Common myeloid progenitor, CD34-positive (primary cell): ENCODE data around the gene TXNL1. TPM values are rescaled to one million over a fixed set of nuclear protein-coding genes. Genes with fewer than 3 reads are reported as not detected.

Source experiments
- CTCF ChIA-PET: fragments of 350-600 bp; sonication (Branson Sonifier 250); formaldehyde crosslinking; loops from one replicate; lab custom pipeline; 2021; ENCODE audit warnings: antibody characterized with exemption; lab: Charles Lee
- POLR2A ChIA-PET: fragments of 350-600 bp; sonication (Branson Sonifier 250); formaldehyde crosslinking; loops from one replicate; lab custom pipeline; 2021; ENCODE audit warnings: antibody characterized with exemption; lab: Charles Lee
- DNase-seq, 3 donors: peaks; one replicate each; pipeline versions ENCODE4 v3.0.0 to v3.0.0-alpha.2; 2013
- H3K27ac ChIP-seq, 2 experiments: 1 replicate in 1 of 2; 2 replicates in 1 of 2; pipeline ENCODE4 v1.7.0; 2013; ENCODE audit warnings: inconsistent platforms in 2 of 2, low read length in 2 of 2, mild to moderate bottlenecking in 2 of 2, low read depth in 1 of 2, moderate library complexity in 1 of 2; ENCODE audit not compliant: severe bottlenecking in 2 of 2, insufficient read depth in 1 of 2, poor library complexity in 1 of 2
- H3K27me3 ChIP-seq, 5 experiments: replicated peaks in 2 of 5; 1 replicate in 3 of 5; 2 replicates in 2 of 5; pipeline versions ENCODE4 v1.6.1 to v1.7.0; 2013; ENCODE audit warnings: low read length in 4 of 5, mild to moderate bottlenecking in 2 of 5, moderate library complexity in 2 of 5, inconsistent platforms in 1 of 5; ENCODE audit not compliant: insufficient read depth in 5 of 5, control insufficient read depth in 4 of 5
- H3K36me3 ChIP-seq, 4 experiments: 1 replicate in 2 of 4; 2 replicates in 2 of 4; pipeline versions ENCODE4 v1.6.1 to v1.7.0; 2013; ENCODE audit warnings: low read length in 3 of 4, control low read depth in 1 of 4, mild to moderate bottlenecking in 1 of 4; ENCODE audit not compliant: control insufficient read depth in 4 of 4, insufficient read depth in 4 of 4
- H3K4me1 ChIP-seq, 4 experiments: 1 replicate in 3 of 4; 2 replicates in 1 of 4; pipeline versions ENCODE4 v1.6.1 to v1.7.1; 2013; ENCODE audit warnings: low read length in 3 of 4, mild to moderate bottlenecking in 3 of 4, control low read depth in 1 of 4, inconsistent platforms in 1 of 4, moderate library complexity in 1 of 4; ENCODE audit not compliant: control insufficient read depth in 4 of 4, insufficient read depth in 4 of 4; ENCODE audit errors: control extremely low read depth in 1 of 4
- H3K4me3 ChIP-seq, 7 experiments: 1 replicate in 4 of 7; 2 replicates in 3 of 7; pipeline versions ENCODE4 v1.5.1 to v1.7.0; 2013; ENCODE audit warnings: mild to moderate bottlenecking in 7 of 7, low read length in 6 of 7, moderate library complexity in 6 of 7, inconsistent platforms in 2 of 7, low read depth in 2 of 7, control low read depth in 1 of 7; ENCODE audit not compliant: insufficient read depth in 4 of 7, control insufficient read depth in 1 of 7; ENCODE audit errors: extremely low read depth in 1 of 7
- H3K9me3 ChIP-seq, 5 experiments: 1 replicate in 4 of 5; 2 replicates in 1 of 5; pipeline versions ENCODE4 v1.6.1 to v1.7.1; 2013; ENCODE audit warnings: low read length in 4 of 5, mild to moderate bottlenecking in 2 of 5, inconsistent platforms in 1 of 5, low read depth in 1 of 5, moderate library complexity in 1 of 5; ENCODE audit not compliant: control insufficient read depth in 4 of 5, insufficient read depth in 2 of 5; ENCODE audit errors: control extremely low read depth in 1 of 5
- WGBS: methylation state at CpG from one replicate; pipeline ENCODE4 v1.1.5; 2013; ENCODE audit not compliant: insufficient coverage; 5-methylcytosine and 5-hydroxymethylcytosine counted together
- polyA plus RNA-seq: library from polyadenylated mRNA; unstranded; fragments of 120-200 nt; gene quantifications from one replicate; pipeline ENCODE4 v1.2.1, GENCODE V29; 2013

TXNL1 gene
- 86.4 TPM for polyA plus RNA-seq

DNA sequence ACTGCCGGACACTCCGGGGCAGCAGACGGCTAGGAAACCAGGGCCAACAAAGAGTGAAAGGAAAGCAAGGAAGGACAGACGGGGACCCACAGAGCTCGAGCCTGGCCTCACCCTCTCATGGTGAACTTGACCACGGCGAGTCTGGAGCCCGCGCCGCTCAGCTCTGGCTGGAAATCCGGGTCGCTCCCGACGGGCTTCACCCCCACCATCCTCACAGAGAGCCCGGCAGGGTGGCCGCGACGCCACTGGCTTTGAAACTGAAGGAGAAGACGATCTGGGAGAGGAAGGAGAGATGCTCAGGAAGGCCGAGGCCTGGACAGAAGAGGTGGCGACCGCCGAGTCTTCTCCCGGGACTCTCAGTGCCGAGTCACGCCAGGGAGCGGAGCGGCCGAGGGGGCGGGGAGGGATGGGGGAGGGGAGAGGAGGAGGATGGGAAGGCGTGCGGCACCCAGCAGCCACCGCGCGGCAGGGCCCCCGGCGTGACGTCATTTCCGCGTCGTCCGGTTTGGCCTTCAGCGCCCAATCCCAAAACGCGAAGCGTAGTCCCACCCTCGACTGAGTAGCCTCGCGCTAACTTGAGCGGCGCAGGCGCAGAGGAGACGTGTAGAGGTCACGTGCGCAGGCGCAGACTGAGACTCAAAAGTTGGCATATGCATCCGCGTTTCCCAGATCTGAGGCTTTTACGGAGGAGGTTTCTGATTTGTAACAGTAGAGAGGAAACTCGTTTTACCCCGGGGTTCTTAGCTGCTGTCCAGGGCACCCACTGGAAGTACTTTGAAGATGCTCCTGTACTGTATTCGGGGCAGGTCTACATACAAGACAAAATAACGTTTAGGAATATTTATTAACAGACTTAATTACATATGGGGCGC, at the start of gene TXNL1:
TXNL1 (minus strand) TSS at position 361 of the 872 bp plus-strand sequence; CDS start at position 209, 152 bp downstream.
- DNase-seq = peak; percentile 98 to 99 (median 99)
- peak within 1 kb of the TSS; percentile 66 to 99 (median 94) for H3K4me3 ChIP-seq
- peak within 1 kb of the TSS; percentile 98 for H3K27ac ChIP-seq
- no peaks in the 10 kb centered on the region for H3K27me3 ChIP-seq
- WGBS = 0% methylated on average over 48 of the region's 64 CpGs
- H3K4me1 ChIP-seq = peaks cover 9 to 26% (median 15%) of the 10 kb centered on the region in 4 experiments
- no peaks in the 10 kb centered on the region for H3K9me3 ChIP-seq
- H3K36me3 ChIP-seq = peaks cover 0 to 7% (median 5%) of the 10 kb centered on the region in 4 experiments
- CTCF ChIA-PET = interaction anchor here (0.6 to 1.2 kb wide), 5 partner anchors 8 to 24 kb away, joined by 3 to 5 read pairs (median 3); partner anchors contain the start of gene WDR7
- POLR2A ChIA-PET = interaction anchor here (1.8 kb wide), 1 partner anchor 13 kb away, joined by 7 read pairs; the partner anchor contains the start of gene WDR7

DNA sequence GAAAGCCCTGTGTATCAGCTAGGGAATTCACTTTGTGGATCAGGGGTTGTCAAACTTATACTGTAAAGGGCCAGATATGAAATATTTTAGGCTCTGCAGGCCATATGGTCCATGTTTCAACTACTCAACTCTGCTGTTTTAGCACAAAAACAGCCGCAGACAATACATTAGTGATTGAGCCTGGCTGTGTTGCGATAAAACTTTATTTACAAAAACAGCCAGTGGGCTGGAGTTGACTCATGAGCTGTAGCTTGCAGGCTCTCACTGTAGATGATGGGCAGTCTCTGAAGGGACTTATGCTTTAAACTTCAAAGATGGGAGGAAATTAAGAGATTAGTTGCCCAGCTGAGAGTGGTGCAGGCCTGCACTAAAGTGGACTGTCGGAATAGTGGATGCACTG, 45.9 kb upstream of the TXNL1 start:
- ChIA-PET CTCF (no interaction called here), POLR2A (no interaction called here)
- 100% methylated on average over 3 of the region's 3 CpGs for WGBS
- Histone ChIP-seq H3K9me3 (no peaks in the 10 kb centered on the region), H3K36me3 (peaks cover 2 to 17% (median 6%) of the 10 kb centered on the region in 4 experiments), H3K4me3 (no peak overlapping the region), H3K27ac (no peak overlapping the region), H3K4me1 (no peaks in the 10 kb centered on the region), H3K27me3 (no peaks in the 10 kb centered on the region)
- DNase-seq = no peak

DNA sequence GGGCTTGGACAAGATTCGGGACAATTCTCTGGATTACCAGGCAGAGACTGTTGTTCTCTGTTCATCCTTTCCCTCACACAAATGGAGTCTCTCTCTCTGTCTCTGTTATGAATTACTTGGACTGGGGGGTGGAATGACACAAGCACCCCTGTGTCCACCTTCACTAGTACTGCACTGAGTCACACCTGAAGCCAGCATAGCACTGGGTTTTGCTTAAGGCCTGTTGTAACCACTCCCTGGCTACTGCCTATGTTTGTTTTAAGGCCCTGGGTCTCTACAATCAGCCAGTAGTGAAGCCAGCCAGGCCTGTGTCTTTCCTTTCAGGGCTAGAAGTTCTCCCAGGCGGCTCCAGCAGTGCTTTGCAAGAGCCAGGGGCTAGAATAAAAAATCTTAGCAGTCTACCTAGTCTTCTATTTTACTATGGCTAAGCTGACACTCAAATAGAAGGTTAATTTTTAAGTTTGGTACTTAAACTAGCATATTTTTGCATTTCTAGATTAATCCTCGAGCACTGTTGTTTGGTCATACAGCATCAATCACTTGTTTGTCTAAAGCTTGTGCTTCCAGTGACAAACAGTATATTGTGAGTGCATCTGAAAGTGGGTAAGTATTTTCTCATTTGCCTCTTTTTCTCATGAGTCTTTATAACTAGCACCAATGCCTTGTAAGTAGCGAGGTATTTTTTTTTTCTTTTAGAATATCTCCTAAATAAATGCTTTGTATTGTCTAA, 40.6 kb upstream of the TXNL1 start:
- WGBS = 100% methylated on average over 1 of the region's 4 CpGs
- DNase-seq = no peak
- Histone ChIP-seq H3K4me1 (no peaks in the 10 kb centered on the region), H3K4me3 (no peak overlapping the region), H3K9me3 (peaks cover 0 to 13% (median 0%) of the 10 kb centered on the region in 5 experiments), H3K36me3 (peaks cover 5 to 15% (median 7%) of the 10 kb centered on the region in 4 experiments), H3K27ac (no peak overlapping the region), H3K27me3 (no peaks in the 10 kb centered on the region)
- ChIA-PET CTCF (interaction anchor here (1.6 kb wide), 1 partner anchor 14 kb away, joined by 4 read pairs; no protein-coding TSS in a partner anchor), POLR2A (no interaction called here)

DNA sequence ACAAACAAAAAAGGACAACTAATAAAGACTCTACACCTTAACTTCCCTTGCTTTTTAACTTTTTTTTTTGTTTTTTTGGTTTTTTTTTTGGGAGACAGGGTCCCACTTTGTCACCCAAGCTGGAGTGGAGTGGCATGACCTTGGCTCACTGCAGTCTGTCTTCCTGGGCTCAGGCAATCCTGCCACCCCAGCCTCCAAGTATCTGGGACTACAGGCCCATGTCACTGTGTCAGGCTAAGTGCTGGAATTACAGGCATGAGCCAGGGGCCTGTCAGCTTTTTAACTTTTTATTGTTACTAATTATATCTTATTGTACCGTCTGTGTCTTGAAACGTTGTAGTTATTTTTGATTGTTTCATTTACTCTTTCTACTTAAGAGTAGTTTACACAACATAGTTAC, 38.2 kb upstream of the TXNL1 start:
- no peak for DNase-seq
- Histone ChIP-seq H3K27ac (no peak overlapping the region), H3K4me3 (no peak overlapping the region), H3K27me3 (no peaks in the 10 kb centered on the region), H3K4me1 (no peaks in the 10 kb centered on the region), H3K9me3 (peaks cover 0 to 13% (median 0%) of the 10 kb centered on the region in 5 experiments), H3K36me3 (peaks cover 5 to 25% (median 7%) of the 10 kb centered on the region in 4 experiments)
- ChIA-PET POLR2A (interaction anchor here (0.6 kb wide), 1 partner anchor 1089 kb away, joined by 4 read pairs; no protein-coding TSS in a partner anchor), CTCF (no interaction called here)
- WGBS = no CpG with 5 or more reads among the region's 2 CpGs

DNA sequence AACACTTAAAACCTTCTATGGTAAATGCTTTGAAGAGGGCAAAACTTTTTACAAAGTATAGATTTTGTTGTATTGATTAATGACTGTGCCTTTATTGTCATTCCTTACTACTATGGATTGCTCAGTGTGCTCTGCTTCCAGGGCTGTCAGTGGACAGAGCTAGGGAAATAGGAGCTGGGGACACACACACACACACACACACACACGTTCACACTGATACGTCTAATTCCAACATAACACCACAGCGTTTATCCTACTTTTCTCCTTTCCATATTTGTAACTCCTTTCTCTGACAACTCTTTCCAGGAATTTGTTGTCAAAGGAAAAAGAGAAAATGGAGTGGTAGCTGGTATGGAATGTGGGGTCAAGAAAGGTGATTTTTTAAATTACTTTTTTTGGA, 34.6 kb upstream of the TXNL1 start:
- Histone ChIP-seq H3K4me3 (no peak overlapping the region), H3K27me3 (no peaks in the 10 kb centered on the region), H3K4me1 (no peaks in the 10 kb centered on the region), H3K36me3 (peaks cover 0 to 25% (median 6%) of the 10 kb centered on the region in 4 experiments), H3K9me3 (peaks cover 0 to 13% (median 0%) of the 10 kb centered on the region in 5 experiments), H3K27ac (no peak overlapping the region)
- no peak for DNase-seq
- POLR2A ChIA-PET = no interaction called here
- CTCF ChIA-PET = no interaction called here
- no CpG with 5 or more reads among the region's 3 CpGs for WGBS

DNA sequence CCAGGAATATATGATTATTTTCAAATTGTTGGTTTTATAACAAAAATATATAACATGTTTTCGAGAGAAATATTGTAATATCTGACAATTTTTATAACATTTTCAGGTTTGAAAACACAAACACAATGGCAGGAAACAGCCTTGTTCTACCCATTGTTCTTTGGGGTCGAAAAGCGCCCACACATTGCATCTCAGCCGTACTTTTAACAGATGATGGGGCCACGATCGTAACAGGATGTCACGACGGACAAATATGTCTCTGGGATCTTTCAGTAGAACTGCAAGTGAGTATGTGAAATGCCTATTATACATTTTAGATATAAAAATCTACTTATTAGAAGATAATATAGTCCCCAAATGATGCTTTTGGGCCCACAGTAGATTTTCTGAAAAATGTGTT, 34.0 kb upstream of the TXNL1 start:
- H3K4me1 ChIP-seq = no peaks in the 10 kb centered on the region
- no peaks in the 10 kb centered on the region for H3K27me3 ChIP-seq
- POLR2A ChIA-PET = no interaction called here
- WGBS = 80% methylated on average over 5 of the region's 8 CpGs
- no peak overlapping the region for H3K4me3 ChIP-seq
- CTCF ChIA-PET = no interaction called here
- no peak for DNase-seq
- peaks cover 0 to 13% (median 0%) of the 10 kb centered on the region in 5 experiments for H3K9me3 ChIP-seq
- peaks cover 0 to 23% (median 6%) of the 10 kb centered on the region in 4 experiments for H3K36me3 ChIP-seq
- no peak overlapping the region for H3K27ac ChIP-seq
